Stimulated activated CD4-positive, alpha-beta T cell treated with anti-CD3 and anti-CD28 coated beads, Interleukin-15, amount 100 ng/mL, for 1 hour (primary cell): ENCODE measurements around the gene ALG5.

Experiments
- DNase-seq, 2 donors: peaks; one replicate each; pipeline ENCODE4 v3.0.0-alpha.2; 2020; ENCODE audit warnings: low read depth in 1 of 2, low spot score in 1 of 2

Gene ALG5

DNA sequence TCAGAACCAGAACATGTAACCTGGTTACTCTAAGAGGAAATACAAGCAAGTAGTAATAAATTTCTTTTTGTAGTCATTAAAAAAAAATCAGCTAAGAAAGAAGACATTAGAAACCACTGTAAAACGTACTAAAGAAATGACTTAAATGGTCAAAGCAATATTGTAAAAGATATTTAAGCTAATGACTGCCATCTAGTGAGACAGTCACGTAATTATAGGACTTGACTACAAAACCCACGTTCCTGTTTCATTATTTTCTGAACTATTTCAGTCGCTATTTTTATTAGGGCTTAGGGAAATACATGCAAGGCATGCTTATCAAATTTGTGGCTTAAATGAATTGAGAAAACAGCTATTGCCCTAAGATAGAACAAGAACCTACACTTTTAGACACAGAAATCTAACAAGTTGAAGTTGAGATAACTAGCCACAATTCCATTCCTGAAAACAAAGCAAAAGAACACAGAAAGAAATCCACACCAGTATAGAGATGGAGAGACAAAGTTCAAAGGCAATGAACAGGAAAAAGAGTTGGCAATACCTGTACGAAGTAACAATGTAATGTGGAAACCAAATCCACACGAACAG, 17.9 kb downstream of the ALG5 start:
- DNase-seq, result no peak

DNA sequence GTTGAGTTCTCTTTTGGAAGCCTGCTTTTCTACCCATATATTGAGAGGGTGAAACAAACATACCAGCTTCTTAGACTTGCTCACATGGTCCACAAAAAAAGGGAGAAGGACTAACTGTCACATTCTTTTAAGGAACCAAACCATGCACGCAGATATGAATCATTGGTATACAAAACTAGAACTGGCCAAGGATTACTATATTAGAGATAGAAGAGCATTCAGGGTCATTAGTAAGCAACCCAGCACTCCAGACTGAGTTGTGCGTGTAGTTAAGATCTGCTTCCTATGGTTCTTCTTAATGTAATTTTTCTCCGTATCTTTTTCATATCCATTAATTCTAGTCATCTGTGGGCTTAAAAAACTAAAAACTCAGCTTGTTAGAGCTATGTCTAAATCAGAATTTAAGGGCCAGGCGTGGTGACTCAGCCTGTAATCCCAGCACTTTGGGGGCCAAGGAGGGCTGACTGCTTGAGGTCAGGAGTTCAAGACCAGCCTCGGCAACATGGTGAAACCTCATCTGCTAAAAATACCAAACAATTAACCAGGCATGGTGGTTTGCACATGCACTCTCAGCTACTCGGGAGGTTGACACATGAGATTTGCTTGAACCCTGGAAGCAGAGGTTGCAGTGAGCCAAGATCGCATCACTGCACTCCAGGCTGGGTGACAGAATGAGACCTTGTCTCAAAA, 19.6 kb downstream of the ALG5 start:
- DNase-seq, result no peak

DNA sequence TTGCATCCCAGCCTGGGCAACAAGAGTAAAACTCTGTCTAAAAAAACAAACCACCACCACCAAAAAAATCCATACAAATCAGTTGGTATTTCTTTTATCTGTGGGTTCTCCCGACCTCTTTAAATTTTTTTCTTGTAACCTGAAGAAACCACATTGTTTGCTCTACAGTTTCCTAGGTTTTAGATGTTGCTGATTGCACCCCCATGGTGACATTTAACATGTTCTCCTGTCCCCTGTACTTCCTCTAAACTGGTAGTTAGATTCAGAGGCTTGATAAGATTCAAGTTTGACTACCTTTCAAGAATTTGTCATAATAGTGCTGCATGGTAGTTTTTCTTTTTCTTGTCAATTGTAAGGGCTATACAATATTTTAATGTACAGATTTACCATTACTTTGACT, 24.0 kb downstream of the ALG5 start:
- no peak for DNase-seq

DNA sequence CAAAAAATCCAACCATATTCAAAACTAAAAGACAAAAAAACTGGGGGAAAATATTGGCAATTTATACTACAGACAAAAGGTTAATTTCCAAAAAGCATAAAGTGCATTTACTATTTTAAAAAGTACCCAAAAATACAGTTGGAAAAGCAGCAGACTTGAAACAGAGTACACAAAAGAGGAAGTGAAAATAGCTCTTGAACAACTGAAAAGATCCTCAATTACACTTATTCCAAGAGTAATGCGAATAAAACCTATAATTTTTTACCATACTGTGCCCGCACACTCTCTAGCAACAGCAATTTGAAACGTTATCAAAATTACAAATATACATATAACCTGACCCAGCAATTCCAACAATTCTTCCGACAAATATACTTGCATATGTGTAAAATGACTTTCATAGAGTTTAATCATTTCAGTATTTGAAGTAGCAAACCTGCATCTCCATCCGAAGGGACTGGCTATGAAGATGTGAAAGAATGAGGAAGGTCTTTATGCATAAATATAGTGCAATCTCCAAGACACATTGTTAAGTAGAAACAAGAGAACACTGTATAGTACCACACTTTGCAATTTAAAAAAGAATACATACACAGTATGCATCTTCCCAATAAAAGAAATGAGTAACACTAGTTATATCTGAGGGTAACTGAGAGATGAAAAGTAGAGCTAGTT, 25.4 kb downstream of the ALG5 start:
- no peak for DNase-seq

DNA sequence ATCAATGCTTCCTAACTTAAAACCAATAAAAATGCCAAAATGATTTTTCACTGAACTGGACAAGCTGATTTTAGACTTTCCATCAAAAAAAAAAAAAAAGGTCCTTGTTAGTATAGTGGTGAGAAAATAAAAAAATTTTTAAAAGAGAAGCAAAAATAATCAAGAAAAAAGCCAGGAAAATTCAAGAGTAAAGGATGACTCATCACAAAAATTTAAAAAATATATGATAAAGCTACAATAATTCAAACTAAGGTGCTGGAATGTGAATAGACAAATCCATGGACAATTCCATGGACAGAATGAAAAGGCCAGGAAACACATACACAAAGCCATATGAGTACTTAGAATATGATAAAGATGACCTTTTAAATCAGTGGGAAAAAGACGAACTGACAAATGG, 26.1 kb downstream of the ALG5 start:
- no peak for DNase-seq

DNA sequence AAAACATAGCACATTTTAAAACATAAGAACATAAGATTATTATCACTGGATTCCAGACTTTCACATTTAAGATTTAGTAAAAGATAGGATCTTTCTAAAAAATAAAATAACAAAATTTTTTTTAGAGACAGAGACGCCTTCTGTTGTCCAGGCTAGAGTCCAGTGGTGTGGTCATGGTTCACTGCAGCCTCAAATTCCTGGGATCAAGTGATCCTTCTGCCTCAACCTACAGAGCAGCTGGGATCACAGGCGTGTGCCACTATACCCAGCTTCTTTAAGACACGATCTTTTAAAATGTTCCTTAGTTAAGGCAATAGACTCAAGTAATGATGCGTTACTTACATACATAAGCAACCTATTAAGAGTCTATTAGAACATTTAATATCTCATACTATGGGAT, 32.7 kb downstream of the ALG5 start:
- DNase-seq, result no peak

DNA sequence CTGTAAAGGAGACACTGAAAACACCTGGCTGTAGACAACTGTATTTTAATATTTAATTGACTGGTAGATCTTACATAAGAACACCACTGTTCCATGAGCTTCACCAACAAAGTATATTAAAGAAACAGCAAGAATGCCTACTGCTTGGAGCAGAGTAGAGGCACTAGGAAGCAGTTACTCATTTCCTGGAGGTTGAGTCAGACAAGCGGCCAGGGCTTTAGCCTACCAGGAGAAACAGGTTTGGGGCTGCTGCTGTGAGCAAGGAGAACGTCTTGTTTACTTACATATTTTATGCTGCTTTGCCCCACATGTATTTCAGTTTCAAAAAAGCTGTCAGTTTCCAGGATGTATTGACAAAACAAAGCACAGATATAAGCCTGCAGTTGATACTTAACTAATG, 33.4 kb downstream of the ALG5 start:
- no peak for DNase-seq

DNA sequence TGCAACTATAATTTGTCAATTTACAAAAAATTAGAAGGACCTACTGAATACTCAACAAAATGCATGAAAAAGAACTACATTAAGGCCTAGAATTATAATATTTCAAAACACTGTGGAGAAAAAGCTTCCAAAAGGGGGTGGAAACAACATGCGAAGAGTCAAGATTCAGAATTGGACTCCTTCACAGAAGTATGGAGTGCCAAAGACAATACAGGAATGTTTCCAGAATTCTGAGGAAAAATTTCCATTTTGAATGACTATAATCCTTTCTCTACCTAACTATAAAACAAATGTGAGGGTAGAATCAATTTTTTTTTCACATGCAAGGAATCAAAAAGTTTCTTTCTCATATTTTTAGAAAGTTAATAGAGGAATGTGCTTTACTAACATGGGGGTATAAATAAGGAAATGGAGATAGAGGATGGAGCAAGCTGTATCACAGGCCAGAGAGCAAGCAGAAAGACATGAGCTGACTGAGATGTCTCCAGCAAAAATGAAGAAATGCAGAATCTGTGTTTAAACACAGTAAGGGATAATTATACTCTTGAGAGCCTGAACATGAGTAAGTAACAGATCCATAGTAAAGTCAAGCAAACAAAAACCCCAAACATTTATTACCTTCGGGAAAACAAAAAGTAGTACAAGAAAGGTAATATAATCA, 39.6 kb downstream of the ALG5 start:
- no peak for DNase-seq

DNA sequence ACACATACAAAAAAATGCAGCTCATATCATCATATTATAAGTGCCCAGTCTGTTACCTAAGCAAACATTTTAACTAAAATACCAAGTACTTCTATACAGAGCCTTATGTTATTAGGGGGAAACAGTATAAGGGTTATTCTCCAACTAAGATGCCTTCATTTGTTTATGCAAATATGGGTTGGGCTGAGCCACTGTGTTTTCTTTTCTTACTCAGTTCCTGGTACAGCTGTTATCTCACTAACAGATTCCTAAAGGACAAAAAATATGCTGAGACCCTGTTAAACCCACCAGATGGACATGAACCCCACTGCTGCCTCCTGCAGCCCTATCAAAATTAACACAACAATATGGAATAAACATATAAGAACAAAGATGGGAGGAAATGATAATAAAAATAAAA, 44.6 kb downstream of the ALG5 start:
- DNase-seq, result no peak

DNA sequence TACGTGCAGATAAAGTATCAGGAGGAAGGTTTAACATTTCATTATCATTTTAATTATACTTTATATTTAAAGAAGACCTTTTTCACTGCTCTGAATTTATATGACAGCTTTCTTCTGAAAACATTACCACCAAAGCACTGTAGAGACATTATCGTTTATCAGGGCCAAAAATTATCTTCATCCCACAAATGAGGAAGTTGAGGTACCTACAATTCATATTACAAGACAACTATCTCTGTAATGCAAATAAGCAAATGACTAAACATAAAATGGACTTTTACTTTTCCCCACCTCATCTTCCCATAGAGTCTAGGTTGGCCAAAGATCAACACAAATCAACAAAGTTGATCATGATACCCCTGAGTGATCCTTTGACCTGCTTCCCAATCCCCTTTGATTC, 48.2 kb downstream of the ALG5 start:
- no peak for DNase-seq

DNA sequence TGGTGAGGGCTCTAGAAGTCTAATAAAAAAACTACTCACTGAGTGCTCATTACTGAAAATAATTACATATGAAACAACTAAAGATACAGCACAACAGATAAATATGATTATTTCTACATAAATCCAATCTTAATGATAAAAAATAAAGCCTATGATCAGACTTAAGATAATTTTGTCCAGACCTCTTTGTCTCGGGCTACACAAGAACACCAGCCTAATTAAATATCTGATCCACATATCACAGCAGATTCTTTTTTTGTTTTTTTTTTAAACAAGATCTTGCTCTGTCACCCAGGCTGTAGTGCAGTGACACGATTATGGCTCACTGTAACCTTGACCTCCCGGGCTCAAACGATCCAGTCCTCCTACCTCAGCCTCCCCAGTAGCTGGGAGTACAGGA, 48.8 kb downstream of the ALG5 start:
- DNase-seq, result no peak

DNA sequence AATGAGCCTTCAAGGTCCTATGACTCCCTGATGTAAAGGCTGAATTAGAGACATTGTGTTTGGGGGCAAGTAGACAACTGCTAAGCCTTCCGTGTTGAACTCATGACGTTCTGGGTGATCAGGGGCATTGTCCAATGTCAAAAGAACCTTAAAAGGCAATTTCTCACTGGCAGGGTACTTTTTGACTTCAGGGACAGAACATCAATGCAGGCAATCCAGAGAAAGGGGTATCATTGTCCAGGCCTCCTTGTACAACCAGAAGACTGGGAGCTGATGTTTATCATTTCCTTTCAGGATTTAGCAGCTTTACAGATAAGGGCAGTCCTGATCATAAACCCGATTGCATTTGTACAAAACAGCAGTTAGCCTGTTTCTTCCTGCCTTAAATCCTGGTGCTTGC, 54.1 kb downstream of the ALG5 start:
- no peak for DNase-seq

DNA sequence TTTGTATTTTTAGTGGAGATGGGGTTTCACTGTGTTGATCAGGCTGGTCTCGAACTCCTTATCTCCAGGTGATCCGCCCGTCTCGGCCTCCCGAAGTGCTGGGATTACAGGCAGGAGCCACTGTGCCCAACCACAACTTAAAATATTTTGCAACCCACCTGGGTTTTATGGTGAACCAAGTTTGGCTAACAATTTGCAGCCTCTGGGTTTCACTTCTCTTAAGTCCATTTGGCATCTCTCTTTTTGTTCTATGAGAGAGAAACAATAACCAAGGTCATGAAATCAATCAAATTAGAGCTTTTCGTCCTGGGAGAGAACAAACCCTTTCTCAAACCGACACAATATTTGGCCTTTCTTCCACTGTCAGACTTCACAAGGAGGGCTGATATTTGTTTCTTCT, 73.5 kb downstream of the ALG5 start:
- DNase-seq, result no peak

DNA sequence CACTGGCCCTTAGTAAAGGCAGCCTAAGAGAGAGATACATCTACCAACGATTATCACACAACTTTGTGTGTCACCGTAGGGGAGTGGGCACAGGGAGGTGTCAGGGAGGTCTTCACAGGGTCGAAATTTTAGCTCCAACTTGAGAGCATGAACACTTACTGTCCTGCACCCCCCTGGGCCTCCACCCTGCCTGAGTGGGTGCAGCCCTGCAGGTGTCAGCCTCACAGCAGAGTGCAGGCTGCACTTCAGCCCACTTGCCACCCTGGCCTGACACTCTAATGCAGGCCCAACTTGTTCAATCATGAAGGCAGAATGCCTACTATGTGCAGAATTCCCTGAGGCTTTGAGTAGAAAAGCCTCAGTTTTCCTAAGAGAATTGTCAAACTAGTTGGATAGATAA, 75.1 kb downstream of the ALG5 start:
- no peak for DNase-seq

DNA sequence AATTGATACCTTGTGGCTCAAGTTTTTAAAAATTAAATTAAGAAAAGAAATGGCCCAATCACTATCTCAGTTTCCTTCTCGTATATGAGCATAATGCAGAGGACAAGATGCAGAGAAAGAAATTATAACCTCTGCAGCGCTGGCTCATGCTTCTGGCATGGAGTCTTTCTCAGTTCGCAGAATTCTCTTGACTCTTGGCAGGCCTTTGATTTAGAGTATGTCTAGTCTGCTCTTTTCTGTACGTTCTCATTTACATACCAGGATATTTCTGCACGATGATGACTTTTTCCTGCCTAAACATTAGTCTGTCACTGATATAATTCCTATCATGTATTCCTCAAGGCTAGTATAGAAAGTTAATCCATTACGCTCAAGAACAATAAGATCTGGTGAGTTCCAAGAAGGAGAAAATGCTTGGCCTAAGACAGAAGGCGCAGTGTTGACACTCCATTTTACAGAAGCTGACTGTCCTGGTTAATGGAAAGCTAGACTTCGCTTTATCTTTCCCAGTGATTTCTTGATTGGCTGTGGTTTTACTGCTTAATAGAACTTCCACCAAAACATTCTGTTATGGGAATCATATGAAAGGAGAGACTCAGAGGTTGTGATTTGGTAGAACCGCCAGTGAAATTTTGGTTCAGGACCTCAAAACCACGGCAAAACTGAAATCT, 77.4 kb downstream of the ALG5 start:
- no peak for DNase-seq

DNA sequence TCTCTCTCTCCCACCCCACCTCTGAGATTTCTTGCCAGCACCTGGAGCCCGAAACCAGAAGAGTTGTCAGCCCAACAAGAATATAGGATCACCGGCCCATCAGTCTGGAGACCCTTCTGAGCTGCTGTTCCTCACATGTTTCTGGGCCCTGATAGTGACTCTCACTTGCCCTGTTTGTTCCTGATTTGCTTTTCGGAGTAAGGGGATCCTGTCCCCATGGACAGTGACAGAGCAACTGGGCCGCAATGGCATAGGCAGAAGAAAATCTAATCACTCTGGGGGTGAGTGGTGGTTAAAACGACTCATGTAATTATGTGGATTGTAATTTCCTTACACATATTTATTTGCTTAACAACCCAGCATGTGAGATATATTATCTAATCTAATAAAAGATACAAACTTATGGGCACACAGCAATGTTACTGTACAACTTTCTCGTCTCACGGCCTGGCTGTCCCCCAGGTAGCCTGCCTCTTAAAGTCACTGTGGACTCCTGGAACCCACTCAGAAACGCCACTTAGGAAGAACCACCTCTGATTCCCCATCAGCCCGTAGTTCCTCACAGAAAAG, 78.4 kb downstream of the ALG5 start:
- no peak for DNase-seq

DNA sequence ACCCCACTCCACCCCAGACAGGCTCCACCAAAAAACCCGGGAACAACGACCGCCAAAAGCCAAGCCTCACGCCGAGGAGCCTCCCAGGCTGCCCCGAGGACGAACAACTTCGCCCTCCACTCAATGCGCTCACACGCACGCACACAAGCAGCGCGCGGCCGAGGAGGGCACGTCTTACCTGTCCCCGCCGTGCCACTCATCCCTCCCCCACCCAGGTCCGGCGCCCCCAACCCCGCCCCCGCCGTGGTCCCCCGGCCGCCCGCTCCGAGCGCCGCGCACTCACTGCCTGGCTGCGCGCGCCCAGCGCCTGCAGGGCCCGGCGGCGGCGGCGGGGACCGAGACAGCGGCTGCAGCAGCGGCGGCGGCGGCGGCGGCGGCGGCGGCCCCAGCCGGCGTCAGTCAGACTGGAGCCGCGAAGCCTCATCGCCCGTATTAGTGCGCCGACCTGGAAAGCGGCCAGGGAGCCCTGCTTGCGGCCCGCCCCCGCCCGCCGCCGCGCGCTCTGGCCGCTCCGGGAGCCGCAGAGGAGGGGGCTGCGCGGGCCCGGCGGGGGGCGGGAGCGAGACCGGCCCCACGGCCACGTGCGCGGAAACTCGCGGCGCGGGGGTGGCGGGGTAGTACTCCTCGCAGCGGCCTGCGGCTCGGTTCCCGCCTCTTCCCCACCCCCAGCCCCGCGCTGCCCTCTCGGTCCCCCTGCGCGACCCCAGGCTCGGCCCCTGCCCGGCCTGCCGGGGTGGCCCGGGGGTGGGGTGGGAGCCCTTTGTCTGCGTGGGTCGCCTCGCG, 79.1 kb downstream of the ALG5 start, which contains the start of gene SMAD9:
SMAD9 (minus strand) TSS at position 406 of the 783 bp plus-strand sequence. CDS start 40,549 bp downstream, outside the sequence.
- DNase-seq, result no peak

DNA sequence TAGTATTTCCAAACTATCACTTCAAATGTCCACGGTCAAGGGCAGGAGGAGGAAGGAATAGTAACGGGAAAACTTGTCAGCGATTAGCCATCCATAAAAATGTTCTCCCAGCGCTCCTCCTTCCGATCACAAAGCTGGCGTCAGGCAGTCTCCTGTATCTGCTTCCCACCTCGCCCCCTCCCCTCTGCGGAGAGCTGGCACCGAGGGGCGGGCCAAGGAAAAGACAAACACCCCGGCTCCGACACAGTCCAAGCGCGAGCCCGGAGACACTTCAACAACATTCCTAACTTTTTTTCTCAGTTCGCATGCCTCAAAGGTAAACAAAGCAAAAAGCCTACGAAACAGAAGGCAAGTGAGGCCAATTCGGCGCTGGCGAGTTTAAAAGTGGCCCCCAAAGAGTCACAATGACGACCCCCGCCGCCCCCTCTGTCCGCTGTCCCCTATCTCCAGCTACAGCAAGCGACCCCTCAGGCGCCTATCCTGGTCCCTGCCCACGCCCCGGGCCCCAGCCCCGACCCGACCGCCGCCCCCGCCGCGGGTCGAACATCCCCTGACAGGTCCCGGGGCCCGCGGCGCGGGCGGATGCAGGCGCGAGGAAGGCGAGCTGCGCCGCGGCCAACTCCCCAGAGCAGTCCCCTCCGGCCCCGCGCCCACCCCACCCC, 79.8 kb downstream of the ALG5 start:
- DNase-seq, result no peak

DNA sequence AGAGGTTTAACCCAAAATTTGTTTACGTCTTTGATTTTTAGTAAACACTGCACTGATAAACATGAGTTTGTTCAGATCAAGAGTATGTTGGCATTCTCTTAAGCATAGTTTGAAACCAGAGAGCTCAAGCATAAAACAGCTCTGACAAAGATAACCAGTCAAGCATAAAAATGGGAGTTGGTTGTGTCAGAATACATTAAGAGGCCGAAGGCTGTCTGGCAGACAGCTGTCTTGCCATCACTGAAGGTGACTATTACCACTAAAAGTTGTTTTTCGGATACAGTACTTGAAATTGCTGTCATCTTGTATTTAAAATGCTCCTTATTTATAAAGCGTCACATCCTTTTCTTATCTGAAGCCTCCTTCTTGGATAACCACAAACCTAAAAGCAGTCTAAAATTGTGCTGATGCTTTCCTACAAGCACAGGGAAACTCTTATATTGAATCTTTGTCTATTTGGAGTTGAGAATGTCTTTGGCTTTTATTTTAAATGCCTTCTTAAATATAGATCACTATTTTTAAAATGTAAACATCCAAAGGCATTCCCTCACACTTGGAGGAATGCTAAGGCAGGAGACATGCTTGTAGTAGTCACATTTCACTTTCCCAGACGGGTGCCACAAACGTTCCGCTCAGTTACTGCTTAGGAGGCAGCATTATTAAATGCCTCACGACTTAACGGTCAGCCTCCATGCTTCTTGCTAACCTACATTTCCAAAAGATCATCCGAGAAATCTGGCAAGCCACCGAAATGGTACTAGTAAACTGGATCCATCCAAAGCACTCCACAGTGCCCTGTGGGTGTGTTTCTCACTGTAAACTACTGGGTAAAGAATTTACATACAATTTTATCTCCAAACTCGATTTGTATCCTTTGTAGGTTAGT, 80.7 kb downstream of the ALG5 start:
- no peak for DNase-seq
